ENCODE measurements around the gene SAMD9L. TPM values are rescaled to one million over a fixed set of nuclear protein-coding genes. Genes with fewer than 3 reads are reported as not detected.

Gene SAMD9L
- total and polyA plus RNA-seq, 2 experiments from 2014 or later = 17.0 to 19.9 TPM

DNA sequence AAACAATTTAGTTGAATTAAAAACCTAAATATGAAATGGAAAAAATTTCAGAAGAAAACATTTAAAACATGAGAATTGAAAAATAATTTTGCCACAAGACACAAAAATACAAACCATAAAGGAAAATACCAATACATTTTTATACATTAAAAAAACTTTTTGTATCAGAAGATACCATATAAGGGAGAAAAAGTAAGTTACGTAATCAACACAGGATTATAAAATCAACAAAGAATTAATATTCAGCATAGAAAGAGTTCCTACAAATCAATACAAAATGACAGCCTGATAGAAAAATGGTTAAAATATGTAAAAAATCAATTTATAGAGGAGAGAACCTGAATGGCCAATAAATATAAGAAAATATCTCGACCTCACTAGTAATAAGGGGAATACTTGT is 16.6 kb upstream of the SAMD9L start:
- in situ Hi-C loops (cut with MboI) = no loop called here
- Histone ChIP-seq H3K27ac (no peak overlapping the region), H4K20me1 (ENCODE audit: insufficient read depth) (no peaks in the 10 kb centered on the region), H3K4me2 (ENCODE audit: unreplicated experiment) (no peak overlapping the region), H3K9ac (no peak overlapping the region), H2AFZ (no peak overlapping the region), H3K9me3 (ENCODE audit: low read depth) (no peaks in the 10 kb centered on the region), H3K9me2 (ENCODE audit: insufficient read depth) (no peaks in the 10 kb centered on the region), H3K27me3 (replicated peaks; ENCODE audit: insufficient read depth) (no peaks in the 10 kb centered on the region), H3K36me3 (ENCODE audit: low read depth) (no peaks in the 10 kb centered on the region), H3K79me2 (ENCODE audit: insufficient read depth) (no peaks in the 10 kb centered on the region), H3K4me1 (ENCODE audit: insufficient read depth) (no peaks in the 10 kb centered on the region), H3K4me3 (no peak overlapping the region), H3F3A (ENCODE audit: insufficient read depth) (no peaks in the 10 kb centered on the region)
- no peak for DNase-seq
- TF ChIP-seq EZH2phosphoT487 (IDR thresholded peaks at IDR 0.05; ENCODE audit: insufficient read depth, low read depth) (no peak), EZH2 (IDR thresholded peaks at IDR 0.05; ENCODE audit: insufficient read depth, poor library complexity, severe bottlenecking) (no peak)
- WGBS, 2 experiments (ENCODE audit: low coverage in 1 of 2, low lambda C conversion rate in 2 of 2, missing lambda C conversion rate in 2 of 2) = 65 to 73% methylated on average over 2 of the region's 2 CpGs

DNA sequence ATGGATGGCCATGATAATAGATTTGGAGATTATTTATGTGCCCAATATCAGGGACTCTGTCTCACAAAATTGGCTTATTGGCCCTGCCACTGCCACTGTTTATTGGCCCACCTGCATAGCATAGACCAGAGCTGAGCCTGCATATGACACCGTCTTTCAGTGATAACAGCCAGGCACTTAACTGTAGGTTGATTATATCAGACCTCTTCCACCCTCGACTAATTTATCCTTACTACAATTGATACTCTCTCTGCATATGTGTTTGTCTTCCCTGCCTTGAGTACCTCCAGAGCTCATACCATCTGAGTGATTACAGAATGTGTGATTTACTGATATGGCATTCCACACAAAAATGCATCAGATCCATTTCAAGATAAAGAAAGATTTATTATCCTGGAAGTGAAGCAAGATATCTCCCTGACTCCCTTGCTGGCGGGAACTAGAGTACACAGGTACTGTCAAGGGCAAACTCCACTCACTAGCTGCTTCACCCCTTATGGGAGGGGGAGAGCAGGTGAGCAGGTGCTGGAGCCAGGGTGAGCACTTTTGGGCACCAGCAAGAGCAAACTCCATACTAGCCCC is 13.1 kb upstream of the SAMD9L start:
- Histone ChIP-seq H3K4me1 (ENCODE audit: insufficient read depth) (no peaks in the 10 kb centered on the region), H3K27ac (no peak overlapping the region), H3K9ac (no peak overlapping the region), H3K79me2 (ENCODE audit: insufficient read depth) (no peaks in the 10 kb centered on the region), H3K36me3 (ENCODE audit: low read depth) (no peaks in the 10 kb centered on the region), H2AFZ (no peak overlapping the region), H3K4me2 (ENCODE audit: unreplicated experiment) (no peak overlapping the region), H3K9me3 (ENCODE audit: low read depth) (no peaks in the 10 kb centered on the region), H3K4me3 (no peak overlapping the region), H4K20me1 (ENCODE audit: insufficient read depth) (no peaks in the 10 kb centered on the region), H3F3A (ENCODE audit: insufficient read depth) (no peaks in the 10 kb centered on the region), H3K27me3 (replicated peaks; ENCODE audit: insufficient read depth) (no peaks in the 10 kb centered on the region), H3K9me2 (ENCODE audit: insufficient read depth) (no peaks in the 10 kb centered on the region)
- DNase-seq = no peak
- WGBS, 2 experiments (ENCODE audit: low coverage in 1 of 2, low lambda C conversion rate in 2 of 2, missing lambda C conversion rate in 2 of 2) = 56 to 63% methylated on average over 3 of the region's 3 CpGs
- TF ChIP-seq EZH2phosphoT487 (IDR thresholded peaks at IDR 0.05; ENCODE audit: insufficient read depth, low read depth) = no peak
- no peak for TF ChIP-seq EZH2 (IDR thresholded peaks at IDR 0.05; ENCODE audit: insufficient read depth, poor library complexity, severe bottlenecking)
- in situ Hi-C loops (cut with MboI) = no loop called here

DNA sequence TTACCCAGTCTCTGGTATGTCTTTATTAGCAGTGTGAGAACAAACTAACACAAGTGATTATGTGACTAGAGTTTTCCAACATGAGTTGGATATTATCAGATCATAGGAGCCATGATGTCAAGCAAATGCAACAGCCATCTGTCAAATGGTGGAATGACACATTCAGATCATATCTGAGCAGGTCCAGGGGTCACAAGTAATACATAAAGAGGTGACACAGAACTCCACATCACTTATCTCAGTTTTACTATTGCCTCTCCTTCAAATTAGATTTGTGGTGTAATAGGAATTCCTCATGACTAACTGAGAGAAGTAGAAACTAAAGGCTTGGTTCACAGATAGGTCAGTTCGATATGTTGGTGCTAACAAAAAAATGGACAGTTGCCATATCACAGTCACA is 12.2 kb upstream of the SAMD9L start:
- H4K20me1 ChIP-seq (ENCODE audit: insufficient read depth) = no peaks in the 10 kb centered on the region
- H3K27ac ChIP-seq = no peak overlapping the region
- no peaks in the 10 kb centered on the region for H3K79me2 ChIP-seq (ENCODE audit: insufficient read depth)
- no peaks in the 10 kb centered on the region for H3K9me3 ChIP-seq (ENCODE audit: low read depth)
- H3K9ac ChIP-seq = no peak overlapping the region
- no peak overlapping the region for H2AFZ ChIP-seq
- DNase-seq = no peak
- no peaks in the 10 kb centered on the region for H3F3A ChIP-seq (ENCODE audit: insufficient read depth)
- H3K36me3 ChIP-seq (ENCODE audit: low read depth) = no peaks in the 10 kb centered on the region
- in situ Hi-C loops (cut with MboI) = no loop called here
- TF ChIP-seq EZH2 (IDR thresholded peaks at IDR 0.05; ENCODE audit: insufficient read depth, poor library complexity, severe bottlenecking) (no peak), EZH2phosphoT487 (IDR thresholded peaks at IDR 0.05; ENCODE audit: insufficient read depth, low read depth) (no peak)
- WGBS, 2 experiments (ENCODE audit: low coverage in 1 of 2, low lambda C conversion rate in 2 of 2, missing lambda C conversion rate in 2 of 2) = 25 to 29% methylated on average over 1 of the region's 1 CpG
- no peaks in the 10 kb centered on the region for H3K9me2 ChIP-seq (ENCODE audit: insufficient read depth)
- no peaks in the 10 kb centered on the region for H3K4me1 ChIP-seq (ENCODE audit: insufficient read depth)
- no peak overlapping the region for H3K4me3 ChIP-seq
- no peak overlapping the region for H3K4me2 ChIP-seq (ENCODE audit: unreplicated experiment)
- no peaks in the 10 kb centered on the region for H3K27me3 ChIP-seq (replicated peaks; ENCODE audit: insufficient read depth)

GRCh38 chr7:93159490-93159889 is 11.3 kb upstream of the SAMD9L start:
- H3K27ac ChIP-seq = no peak overlapping the region
- in situ Hi-C loops (cut with MboI) = no loop called here
- H3K9me3 ChIP-seq (ENCODE audit: low read depth) = no peaks in the 10 kb centered on the region
- no peaks in the 10 kb centered on the region for H4K20me1 ChIP-seq (ENCODE audit: insufficient read depth)
- no peak overlapping the region for H3K4me2 ChIP-seq (ENCODE audit: unreplicated experiment)
- H3F3A ChIP-seq (ENCODE audit: insufficient read depth) = no peaks in the 10 kb centered on the region
- no peak overlapping the region for H2AFZ ChIP-seq
- H3K4me3 ChIP-seq = no peak overlapping the region
- no peak for TF ChIP-seq EZH2 (IDR thresholded peaks at IDR 0.05; ENCODE audit: insufficient read depth, poor library complexity, severe bottlenecking)
- TF ChIP-seq EZH2phosphoT487 (IDR thresholded peaks at IDR 0.05; ENCODE audit: insufficient read depth, low read depth) = no peak
- no peaks in the 10 kb centered on the region for H3K36me3 ChIP-seq (ENCODE audit: low read depth)
- WGBS, 2 experiments (ENCODE audit: low coverage in 1 of 2, low lambda C conversion rate in 2 of 2, missing lambda C conversion rate in 2 of 2) = 35 to 37% methylated on average over 3 of the region's 3 CpGs
- H3K9ac ChIP-seq = no peak overlapping the region
- no peak for DNase-seq
- no peaks in the 10 kb centered on the region for H3K4me1 ChIP-seq (ENCODE audit: insufficient read depth)
- H3K79me2 ChIP-seq (ENCODE audit: insufficient read depth) = no peaks in the 10 kb centered on the region
- no peaks in the 10 kb centered on the region for H3K27me3 ChIP-seq (replicated peaks; ENCODE audit: insufficient read depth)
- H3K9me2 ChIP-seq (ENCODE audit: insufficient read depth) = no peaks in the 10 kb centered on the region

DNA sequence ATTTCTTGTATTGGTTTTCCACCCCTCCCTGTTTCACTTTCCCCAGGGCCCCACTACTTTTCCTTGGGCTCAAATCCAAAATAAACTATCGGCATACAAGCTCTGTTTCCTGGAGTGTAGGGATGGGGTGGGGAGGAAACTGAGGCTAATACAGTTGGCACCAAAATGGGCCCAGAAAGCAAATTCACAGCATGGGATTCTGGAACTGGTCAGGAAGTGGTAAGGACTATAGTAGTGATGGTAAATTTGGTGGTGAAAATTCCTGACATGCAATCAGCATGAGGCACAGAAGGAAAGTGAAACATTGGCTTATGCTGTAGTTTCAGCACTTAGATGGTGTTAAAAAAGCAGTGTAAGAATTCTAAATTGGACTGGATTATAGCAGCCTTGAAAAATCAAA is 8.7 kb upstream of the SAMD9L start:
- no peaks in the 10 kb centered on the region for H3K9me3 ChIP-seq (ENCODE audit: low read depth)
- no peaks in the 10 kb centered on the region for H3K79me2 ChIP-seq (ENCODE audit: insufficient read depth)
- no peaks in the 10 kb centered on the region for H3K4me1 ChIP-seq (ENCODE audit: insufficient read depth)
- H3K27ac ChIP-seq = no peak overlapping the region
- 31 to 48% methylated on average over 1 of the region's 1 CpG for whole genome bisulfite sequencing, 2 experiments (ENCODE audit: low coverage in 1 of 2, low lambda C conversion rate in 2 of 2, missing lambda C conversion rate in 2 of 2)
- H2AFZ ChIP-seq = no peak overlapping the region
- no peaks in the 10 kb centered on the region for H3K27me3 ChIP-seq (replicated peaks; ENCODE audit: insufficient read depth)
- H3K36me3 ChIP-seq (ENCODE audit: low read depth) = no peaks in the 10 kb centered on the region
- no peaks in the 10 kb centered on the region for H3F3A ChIP-seq (ENCODE audit: insufficient read depth)
- TF ChIP-seq EZH2 (IDR thresholded peaks at IDR 0.05; ENCODE audit: insufficient read depth, poor library complexity, severe bottlenecking) (no peak), EZH2phosphoT487 (IDR thresholded peaks at IDR 0.05; ENCODE audit: insufficient read depth, low read depth) (no peak)
- H4K20me1 ChIP-seq (ENCODE audit: insufficient read depth) = no peaks in the 10 kb centered on the region
- H3K9ac ChIP-seq = no peak overlapping the region
- no peaks in the 10 kb centered on the region for H3K9me2 ChIP-seq (ENCODE audit: insufficient read depth)
- peak; percentile 36 for DNase-seq
- H3K4me2 ChIP-seq (ENCODE audit: unreplicated experiment) = no peak overlapping the region
- in situ Hi-C loops (cut with MboI) = no loop called here
- H3K4me3 ChIP-seq = no peak overlapping the region

All from GM23248 (cell line).